GM21723 (cell line): Measurements from ENCODE around the gene CAMTA1.

ENCODE experiments used
- ATAC-seq: cut with Tn5 transposase; IDR thresholded peaks from one replicate; pipeline ENCODE4 v1.9.1; 2021; ENCODE audit warnings: mild to moderate bottlenecking, moderate library complexity; ENCODE audit not compliant: unreplicated experiment

CAMTA1 gene

DNA sequence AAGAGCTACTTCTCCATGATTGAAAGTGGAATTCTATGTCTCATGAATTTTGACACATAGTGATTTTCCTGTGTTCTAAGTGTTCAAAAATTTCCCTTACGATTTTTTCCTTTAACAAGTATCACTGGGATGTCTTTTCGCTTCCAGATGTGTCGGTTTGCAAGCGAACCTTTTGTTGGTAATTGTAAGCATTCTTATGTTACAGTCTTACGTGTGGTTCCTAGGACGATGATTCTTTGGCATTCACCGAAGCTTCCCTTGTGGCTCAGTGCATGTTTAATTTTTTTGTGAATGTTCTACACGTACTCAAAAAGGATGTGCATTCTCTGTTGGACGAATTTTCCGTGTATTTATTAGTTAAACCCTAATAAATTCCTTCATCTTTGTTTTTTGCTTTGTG, 211.6 kb downstream of the CAMTA1 start:
- ATAC-seq: no peak

DNA sequence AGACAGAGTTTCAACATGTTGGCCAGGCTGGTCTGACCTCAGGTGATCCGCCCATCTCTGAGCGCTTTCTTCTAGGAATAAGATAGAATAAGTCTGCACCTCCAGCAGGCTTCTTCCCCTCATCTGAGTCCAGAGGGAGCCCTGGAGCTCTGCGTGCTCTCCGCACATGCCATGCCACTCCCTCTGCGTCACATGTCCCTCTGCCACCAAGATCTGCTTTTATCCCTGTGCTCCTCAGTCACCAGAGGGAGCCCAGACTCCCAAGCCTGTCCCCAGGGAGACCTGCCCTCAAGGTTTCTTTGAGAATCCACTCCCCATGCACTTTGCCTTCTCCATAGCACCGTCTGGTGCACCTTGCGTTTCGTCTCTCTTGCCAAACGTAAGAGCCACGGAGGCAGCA, 213.0 kb downstream of the CAMTA1 start:
- ATAC-seq: no peak

DNA sequence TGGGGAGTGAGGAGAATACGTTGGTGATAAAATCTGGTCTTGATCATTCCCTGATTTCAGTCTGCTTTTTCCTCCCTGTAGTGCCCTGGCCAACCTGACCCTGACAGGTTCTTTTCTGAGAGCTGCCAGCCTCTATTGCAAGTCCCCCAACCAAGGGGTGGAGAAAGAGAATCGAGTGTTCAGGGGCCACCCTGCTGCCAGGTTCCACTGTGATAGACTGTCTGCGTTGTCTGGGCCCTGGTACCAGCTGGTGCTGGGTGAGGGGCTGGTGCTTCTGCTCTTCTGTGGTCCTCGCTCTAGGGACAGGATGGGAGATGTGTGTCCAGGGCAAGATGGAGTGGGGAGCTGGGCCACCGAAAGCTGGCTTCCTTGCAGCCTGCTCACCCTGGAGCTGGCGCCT, 214.6 kb downstream of the CAMTA1 start:
- ATAC-seq: no peak

GRCh38 chr1:7000720-7001119, 215.5 kb downstream of the CAMTA1 start:
- ATAC-seq: no peak

GRCh38 chr1:7002728-7003127, 217.5 kb downstream of the CAMTA1 start:
- no peak for ATAC-seq

DNA sequence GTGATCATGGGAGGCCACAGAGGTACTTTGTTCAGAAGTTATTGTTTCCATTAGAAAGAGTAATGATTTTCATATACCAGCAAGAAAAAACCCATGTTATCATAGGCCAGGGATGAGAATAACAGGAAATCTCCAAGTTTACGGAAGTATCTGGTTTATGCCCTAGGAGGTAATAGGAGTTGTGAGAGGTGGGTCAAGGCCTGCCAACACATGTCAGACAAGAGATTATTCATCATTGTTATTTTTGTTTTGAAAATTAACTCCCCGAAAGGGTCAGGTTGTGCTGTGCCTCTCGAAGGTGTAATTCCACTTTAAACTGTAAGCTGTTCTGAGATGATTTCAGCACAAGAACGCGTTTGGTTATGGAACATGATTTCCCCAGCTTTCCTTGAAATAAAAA, 218.4 kb downstream of the CAMTA1 start:
- ATAC-seq: no peak

GRCh38 chr1:7004181-7004580, 218.9 kb downstream of the CAMTA1 start:
- ATAC-seq: no peak

DNA sequence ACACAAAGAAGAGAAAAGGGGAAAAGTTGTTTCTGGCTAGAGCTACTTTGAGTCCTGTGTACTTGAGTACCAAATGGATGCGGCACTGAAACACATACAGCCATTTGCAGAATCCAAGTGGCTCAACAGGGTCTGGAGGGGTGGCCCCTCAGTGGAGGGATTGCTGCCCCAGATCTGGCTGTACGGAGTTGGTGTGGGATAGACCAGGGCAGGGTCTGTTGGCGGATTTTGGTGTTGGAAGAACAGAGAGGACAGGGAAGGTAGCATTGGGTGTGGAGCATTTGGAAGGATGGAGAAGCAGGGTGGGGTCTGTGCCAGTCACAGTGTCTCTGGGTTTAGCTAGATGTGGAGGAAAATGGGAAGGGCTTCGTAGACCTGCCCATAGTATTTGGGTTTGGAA, 220.5 kb downstream of the CAMTA1 start:
- no peak for ATAC-seq

GRCh38 chr1:7006996-7007871, 222.0 kb downstream of the CAMTA1 start:
- no peak for ATAC-seq

GRCh38 chr1:7007902-7008301, 222.6 kb downstream of the CAMTA1 start:
- no peak for ATAC-seq

DNA sequence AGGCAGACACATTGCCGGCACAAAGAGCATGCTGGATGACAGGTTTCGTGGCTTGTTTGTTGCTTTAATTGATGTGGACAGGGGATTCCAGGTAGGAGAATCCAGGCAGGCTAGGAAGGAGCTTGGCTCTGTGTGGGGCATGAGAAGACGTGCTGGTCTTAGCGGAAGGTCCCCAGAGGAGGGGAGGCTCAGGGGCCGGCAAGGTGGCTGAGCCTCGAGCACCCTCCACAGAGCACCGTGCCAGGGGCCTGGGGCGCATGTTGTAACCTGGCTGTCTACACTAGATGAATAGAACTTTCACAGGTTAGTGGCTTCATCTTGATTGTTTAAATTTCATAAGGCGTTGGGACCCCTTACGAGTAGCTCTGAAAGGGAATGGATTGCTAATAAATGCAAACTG, 223.1 kb downstream of the CAMTA1 start:
- no peak for ATAC-seq

GRCh38 chr1:7008975-7009740, 223.9 kb downstream of the CAMTA1 start:
- no peak for ATAC-seq

DNA sequence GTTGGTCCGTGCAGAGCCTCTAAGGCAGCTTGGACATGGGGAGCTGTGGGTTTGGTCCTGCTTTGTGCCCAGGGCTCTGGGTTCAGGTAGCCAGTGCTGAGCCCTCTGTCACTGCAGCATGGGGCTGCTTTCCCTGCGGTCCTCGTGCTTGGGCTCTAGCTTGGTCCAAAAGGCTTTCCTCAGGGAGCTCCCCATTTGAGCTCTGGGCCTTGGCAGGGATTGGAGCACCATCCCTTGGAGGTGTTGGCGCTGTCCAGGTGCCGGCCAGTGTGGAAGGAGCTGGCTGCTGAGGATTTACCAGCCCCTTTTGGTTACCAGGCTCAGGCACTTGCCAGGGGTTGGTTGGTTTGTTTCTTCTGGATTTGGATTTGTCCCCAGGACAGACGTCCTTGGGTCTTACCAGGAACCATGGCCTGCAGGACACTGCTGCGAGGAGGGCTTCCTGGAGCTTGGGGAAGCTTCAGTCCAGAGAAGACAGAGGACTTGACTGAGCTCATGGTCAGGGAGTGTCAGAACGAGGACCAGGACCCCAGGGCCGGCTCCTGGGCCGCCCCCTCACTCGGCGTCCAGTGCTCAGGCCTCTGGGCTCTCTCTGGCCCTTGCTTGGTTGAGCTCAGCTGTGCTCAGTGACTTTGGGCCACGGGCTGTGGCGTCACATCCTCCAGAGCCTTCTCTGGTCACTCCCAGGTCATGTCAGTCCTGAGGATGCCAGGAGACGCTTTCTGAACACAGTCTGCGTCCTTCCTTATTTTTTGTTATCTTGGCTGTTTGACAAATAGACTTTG, 224.7 kb downstream of the CAMTA1 start:
- ATAC-seq: no peak

DNA sequence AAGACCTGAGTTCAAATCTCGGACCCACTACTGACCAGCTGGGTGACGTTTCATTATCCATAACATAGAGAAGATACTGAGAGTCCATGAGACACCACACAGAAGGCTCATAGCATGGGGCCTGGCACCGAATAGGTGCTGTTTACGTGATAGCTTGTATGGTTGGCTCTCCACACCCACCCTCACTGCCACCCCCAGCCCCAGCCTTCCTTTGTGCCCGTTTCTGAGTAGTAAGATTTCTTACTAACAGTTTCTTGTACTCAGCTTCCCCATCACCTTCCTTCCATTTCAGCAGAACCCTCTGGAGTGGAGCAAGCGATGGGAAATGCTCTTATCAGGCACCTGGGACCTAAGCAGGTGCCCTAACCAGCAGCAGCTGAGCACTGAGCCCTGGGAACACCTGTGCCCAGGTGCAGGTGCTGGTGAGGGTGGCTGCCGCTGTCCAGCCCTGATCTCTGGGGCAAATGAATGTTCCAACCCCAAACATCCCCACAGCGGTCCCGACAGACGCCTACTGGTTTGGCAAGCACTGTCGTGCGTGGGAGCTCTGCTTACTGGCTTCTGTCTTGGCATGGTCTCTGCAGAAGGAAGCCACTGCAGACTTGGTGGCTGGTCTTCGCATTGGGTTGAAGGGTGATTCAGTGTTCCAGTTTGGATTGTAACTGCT, 225.4 kb downstream of the CAMTA1 start:
- ATAC-seq: no peak

GRCh38 chr1:7011826-7012225, 226.6 kb downstream of the CAMTA1 start:
- no peak for ATAC-seq

DNA sequence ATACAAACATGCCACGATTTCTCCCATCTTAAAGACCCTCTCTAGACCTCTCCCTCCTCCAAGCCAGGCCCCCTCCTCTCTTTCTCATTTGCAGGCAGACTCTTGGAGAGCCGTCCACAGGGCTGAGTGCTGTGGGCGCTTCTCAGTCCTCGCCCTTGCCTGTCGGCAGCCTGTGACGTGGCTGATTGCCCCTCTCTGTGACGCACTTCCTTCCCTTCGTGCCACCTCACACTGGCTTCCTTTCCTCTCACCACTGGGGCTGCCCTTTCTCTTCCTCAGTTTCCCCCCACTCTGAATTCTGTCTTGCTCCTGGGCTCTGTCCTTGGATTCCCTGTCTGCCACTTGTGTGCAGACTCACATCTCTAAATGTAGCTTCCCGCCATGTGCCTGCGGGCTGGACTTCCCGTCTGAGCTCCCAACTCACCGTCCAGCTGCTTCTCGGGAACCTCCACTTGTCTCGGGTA, 227.2 kb downstream of the CAMTA1 start:
- ATAC-seq: no peak

GRCh38 chr1:7013833-7014639, 228.8 kb downstream of the CAMTA1 start:
- no peak for ATAC-seq

DNA sequence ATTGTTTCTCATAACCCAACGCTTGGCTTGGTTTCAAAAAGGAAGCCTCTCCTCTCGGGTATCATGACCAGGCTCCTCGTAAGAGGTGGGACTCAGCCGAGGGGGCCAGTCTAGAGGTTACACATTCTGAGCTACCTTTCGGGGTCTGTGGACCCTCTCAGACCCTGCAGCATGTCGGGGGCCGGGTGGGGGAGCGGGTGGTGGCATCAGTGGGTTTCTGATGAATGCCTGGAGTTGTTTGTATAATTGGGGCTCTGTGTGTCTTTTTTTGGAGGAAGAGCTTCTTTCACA, 229.3 kb downstream of the CAMTA1 start:
- no peak for ATAC-seq

DNA sequence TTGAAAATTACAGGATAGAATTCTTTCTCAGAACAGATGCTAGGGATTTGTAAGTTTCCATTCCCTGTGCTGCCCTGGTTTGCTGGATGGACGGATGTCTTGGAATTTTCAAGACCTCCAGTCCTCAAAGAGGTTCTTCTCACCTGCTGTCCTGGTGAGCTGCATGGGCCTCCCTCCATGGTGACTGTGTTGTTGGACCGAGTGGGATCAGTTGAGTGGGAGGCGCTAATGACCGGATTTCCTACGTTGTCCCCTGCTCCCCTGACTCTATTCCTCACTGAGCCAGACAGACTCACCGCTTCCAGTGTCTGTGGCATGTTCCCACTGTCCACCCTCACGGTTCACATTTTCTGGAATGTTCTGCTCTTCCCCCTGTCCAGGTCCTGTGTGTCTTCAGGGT, 229.8 kb downstream of the CAMTA1 start:
- ATAC-seq: no peak

- no peak for ATAC-seq
Observed at GRCh38 chr1:7018351-7018750, 233.1 kb downstream of the CAMTA1 start.
